H7 (cell line): ENCODE data around the gene COG1. TPM values are rescaled to one million over a fixed set of nuclear protein-coding genes. Genes with fewer than 3 reads are reported as not detected.

ENCODE experiments used
- DNase-seq: peaks from one replicate; pipeline ENCODE4 v3.0.0; 2012
- H3K27me3 ChIP-seq: 2 replicates; pipeline ENCODE4 v1.6.0; 2011; ENCODE audit warnings: mild to moderate bottlenecking, low read length; ENCODE audit not compliant: control insufficient read depth, insufficient read depth
- H3K36me3 ChIP-seq: replicated peaks from 2 replicates; pipeline ENCODE4 v1.5.1; 2011; ENCODE audit warnings: low read length; ENCODE audit not compliant: control insufficient read depth, insufficient read depth
- H3K4me3 ChIP-seq: 2 replicates; pipeline ENCODE4 v1.5.1; 2011; ENCODE audit warnings: low read depth, mild to moderate bottlenecking, control low read depth, low read length, moderate library complexity; ENCODE audit not compliant: insufficient read depth
- total RNA-seq: library from RNA; depleted of rRNA; stranded (reverse); fragments of >200 nt; shearing (Covaris generic); gene quantifications from 2 replicates; pipeline ENCODE4 v1.2.3, GENCODE V29; 2014

Gene COG1
- total RNA-seq, 1 experiment from 2014 or later, result 12.9 TPM

DNA sequence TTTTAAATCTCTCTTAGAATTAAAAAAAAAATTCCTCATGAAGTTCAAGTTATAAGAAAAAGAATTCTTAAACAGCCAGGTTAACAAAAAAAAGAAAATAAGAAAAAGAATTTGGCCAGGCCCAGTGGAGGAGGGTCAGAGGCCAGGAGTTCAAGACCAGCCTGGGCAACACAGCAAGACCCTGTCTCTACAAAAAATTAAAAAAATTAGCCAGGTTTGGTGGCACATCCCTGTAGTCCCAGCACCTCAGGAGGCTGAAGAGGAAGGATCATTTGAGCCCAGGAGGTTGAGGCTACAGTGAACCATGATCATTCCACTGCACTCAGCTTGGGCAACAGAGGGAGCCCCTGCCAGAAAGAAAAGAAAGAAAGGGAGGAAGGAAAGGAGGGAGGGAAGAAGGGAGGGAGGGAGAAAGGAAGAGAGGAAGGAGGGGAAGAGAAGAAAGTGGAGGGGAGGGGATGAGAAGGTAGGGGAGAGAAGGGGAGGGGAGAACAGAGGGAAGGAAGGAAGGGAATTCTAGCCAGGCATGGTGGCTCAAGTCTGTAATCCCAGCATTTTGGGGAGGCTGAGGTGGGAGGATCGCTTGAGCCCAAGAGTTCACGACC is 30.9 kb downstream of the COG1 start:
- no peak overlapping the region for H3K4me3 ChIP-seq
- H3K27me3 ChIP-seq, result no peaks in the 10 kb centered on the region
- H3K36me3 ChIP-seq, result no peaks in the 10 kb centered on the region
- no peak for DNase-seq

DNA sequence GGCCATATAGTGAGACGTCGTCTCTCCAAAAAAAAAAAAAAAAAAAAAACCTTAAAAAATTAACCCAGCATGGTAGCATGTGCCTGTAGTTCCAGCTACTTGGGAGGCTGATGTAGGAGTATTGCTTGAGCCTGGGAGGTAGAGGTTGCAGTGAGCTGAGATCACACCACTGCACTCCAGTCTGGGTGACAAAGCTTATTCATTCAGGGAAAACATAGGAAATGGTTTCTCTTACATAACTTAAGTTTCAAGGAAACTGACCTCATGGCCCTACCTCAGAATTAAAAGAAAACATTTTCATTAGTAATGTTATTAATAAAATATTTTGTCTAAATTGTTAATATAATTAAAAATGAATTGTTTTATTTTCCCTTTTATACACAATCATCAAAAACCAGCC is 31.4 kb downstream of the COG1 start:
- Histone ChIP-seq H3K4me3 (no peak overlapping the region), H3K27me3 (no peaks in the 10 kb centered on the region), H3K36me3 (no peaks in the 10 kb centered on the region)
- no peak for DNase-seq

DNA sequence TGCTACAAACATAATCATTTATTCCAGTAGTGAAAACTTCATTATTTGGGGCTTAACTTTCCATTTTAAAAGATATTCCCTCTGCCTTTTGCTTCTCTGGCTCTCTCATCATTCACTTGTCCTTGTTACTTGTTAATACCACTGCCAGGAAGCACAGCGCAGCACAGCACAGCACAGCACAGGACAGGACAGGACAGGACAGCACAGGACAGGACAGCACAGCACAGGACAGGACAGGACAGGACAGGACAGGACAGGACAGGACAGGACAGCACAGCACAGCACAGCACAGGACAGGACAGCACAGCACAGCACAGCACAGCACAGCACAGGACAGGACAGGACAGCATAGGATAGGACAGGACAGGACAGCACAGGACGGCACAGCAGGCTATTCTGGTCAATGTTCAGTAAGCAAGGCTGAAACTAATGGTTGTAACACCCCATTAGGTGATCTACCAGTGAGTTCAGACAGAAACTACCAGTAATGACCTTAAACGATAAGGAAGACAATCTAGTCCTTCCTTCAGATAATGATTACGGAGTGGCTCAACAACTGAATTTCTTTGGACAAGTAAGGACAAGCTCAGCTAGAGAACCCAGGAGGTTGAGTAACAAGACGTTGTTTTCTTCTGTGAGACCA is 31.9 kb downstream of the COG1 start:
- DNase-seq, result no peak
- Histone ChIP-seq H3K27me3 (no peaks in the 10 kb centered on the region), H3K36me3 (no peaks in the 10 kb centered on the region), H3K4me3 (no peak overlapping the region)

DNA sequence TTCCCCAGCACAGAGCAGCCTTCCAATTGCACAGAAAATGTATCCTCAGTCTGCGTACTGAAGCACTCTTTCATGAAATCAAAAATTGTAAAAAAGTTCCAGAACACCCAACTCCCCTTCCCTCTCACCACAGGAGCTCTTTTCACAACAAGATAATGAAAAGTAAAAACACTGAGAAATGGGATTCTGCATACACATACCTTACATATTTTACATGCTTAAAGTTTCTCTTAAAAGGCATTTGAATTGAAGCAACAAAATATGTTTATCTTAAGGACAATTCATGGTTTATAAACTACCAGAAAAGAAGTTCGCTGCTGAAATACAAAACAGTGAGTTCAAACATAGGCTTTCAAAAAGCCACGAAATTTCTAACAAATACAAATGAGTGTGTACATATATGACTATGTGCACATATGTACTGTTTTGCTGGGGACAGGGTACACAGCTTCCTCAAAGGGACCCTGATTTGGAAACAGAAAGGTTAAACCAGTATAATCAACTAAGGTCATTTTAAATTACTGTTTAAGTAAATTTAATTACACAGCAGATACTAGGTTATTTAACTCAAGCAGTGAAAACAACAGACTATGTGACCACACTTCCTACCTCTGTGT is 33.8 kb downstream of the COG1 start:
- H3K27me3 ChIP-seq, result no peaks in the 10 kb centered on the region
- H3K36me3 ChIP-seq, result no peaks in the 10 kb centered on the region
- H3K4me3 ChIP-seq, result no peak overlapping the region
- DNase-seq, result no peak

DNA sequence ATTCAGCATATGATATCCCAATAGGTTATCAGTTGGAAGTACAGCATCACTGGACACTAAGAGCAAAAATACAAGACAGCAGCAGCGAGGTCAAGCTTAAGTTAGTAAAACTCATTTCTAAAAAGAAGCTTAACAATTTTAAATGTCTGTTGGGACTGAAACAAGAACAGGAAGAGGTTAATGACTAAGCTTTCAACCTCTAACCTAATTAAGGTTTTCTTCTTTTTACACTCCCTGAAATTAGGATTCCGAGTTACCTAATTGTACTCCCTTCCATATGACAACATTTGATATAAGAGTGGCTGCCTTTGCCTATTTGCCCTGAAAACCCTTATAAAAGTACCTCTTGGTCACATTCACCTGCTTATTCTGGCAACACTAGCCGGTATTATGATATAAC is 34.5 kb downstream of the COG1 start:
- no peak for DNase-seq
- no peaks in the 10 kb centered on the region for H3K27me3 ChIP-seq
- H3K4me3 ChIP-seq, result no peak overlapping the region
- H3K36me3 ChIP-seq, result no peaks in the 10 kb centered on the region

DNA sequence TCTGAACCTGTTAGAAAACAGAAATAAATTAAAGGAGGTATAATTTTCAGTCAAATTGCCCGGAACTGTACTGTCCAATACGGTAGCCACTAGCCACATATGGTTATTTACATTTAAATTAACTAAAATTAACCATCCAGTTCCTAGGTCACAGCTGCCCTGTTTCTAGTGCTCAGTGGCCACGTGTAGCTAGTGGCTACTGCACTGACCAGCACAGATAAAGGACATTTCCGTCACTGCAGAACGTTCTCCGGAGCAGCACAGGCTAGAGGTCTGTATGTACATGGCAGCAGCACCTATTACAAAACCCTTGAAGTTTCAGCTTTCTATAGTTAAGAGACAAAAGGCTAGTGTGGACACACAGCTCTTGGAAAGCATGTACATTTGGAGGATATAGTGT is 35.1 kb downstream of the COG1 start:
- no peak for DNase-seq
- no peak overlapping the region for H3K4me3 ChIP-seq
- H3K36me3 ChIP-seq, result no peaks in the 10 kb centered on the region
- no peaks in the 10 kb centered on the region for H3K27me3 ChIP-seq

DNA sequence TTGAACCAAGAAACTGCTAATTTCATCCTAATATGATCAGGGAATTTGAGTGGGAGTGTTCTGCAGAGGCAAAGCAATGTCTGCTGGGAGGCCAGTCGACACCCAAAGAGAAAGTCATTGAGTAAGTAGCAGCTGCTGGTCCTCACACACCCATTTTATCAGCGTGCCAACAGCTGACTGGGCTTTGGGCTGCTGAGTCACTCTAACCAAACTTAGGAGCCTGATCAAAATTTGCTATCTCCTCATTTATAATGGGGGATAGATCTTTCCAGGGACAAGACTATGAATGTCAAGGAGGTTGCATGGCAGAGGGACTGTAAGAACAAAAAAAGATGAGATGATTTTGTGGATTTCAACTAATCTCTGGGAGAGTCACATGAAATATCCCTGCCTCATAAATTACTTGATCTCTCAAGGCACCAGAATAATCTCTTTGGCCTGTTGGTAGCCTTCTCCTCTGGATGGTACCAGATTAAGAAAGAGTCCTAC is 35.9 kb downstream of the COG1 start:
- Histone ChIP-seq H3K4me3 (no peak overlapping the region), H3K27me3 (no peaks in the 10 kb centered on the region), H3K36me3 (no peaks in the 10 kb centered on the region)
- peak; percentile 44 for DNase-seq

DNA sequence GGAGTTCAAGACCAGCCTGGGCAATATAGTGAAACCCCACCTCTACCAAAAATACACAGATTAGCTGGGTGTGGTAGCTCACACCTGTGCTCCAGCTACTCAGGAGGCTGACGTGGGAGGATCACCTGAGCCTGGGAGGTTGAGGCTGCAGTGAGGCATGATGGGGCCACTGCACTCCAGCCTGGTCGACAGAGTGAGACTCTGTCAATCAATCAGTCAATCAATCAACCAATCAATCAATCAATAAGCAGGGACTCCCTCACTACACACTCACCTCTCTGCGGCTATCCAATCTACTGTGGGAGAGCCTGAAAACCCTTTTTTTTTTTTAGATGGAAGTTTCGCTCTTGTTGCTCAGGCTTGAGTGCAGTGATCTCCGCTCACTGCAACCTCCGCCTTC is 37.2 kb downstream of the COG1 start:
- no peak for DNase-seq
- no peak overlapping the region for H3K4me3 ChIP-seq

DNA sequence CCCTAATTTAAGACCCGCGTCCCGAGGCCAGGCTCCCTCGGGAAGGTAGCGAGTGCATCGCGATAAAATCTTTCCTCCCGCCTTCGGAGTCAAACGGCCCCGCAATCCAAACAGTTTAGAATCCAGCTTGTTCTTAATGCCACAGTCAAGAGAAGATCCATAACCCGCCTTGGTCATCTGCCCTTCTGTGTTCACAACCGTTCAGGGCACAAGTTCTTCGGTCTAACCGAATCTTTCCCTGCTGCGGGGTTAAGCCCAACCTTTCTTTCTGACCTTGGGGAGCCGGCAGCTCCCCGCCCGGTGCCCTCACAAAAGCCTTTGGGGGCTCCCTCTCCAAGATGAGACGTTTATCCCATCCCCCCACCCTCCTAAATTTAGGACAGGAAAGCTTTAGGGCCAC is 38.5 kb downstream of the COG1 start:
- H3K4me3 ChIP-seq, result peak overlapping the region; percentile 91
- DNase-seq, result peak; percentile 50
- H3K36me3 ChIP-seq, result peaks cover 2% of the 10 kb centered on the region
- no peaks in the 10 kb centered on the region for H3K27me3 ChIP-seq

More for the DNA sequence above, 37.2 kb downstream of the COG1 start:
- no peaks in the 10 kb centered on the region for H3K27me3 ChIP-seq
- H3K36me3 ChIP-seq, result no peaks in the 10 kb centered on the region

DNA sequence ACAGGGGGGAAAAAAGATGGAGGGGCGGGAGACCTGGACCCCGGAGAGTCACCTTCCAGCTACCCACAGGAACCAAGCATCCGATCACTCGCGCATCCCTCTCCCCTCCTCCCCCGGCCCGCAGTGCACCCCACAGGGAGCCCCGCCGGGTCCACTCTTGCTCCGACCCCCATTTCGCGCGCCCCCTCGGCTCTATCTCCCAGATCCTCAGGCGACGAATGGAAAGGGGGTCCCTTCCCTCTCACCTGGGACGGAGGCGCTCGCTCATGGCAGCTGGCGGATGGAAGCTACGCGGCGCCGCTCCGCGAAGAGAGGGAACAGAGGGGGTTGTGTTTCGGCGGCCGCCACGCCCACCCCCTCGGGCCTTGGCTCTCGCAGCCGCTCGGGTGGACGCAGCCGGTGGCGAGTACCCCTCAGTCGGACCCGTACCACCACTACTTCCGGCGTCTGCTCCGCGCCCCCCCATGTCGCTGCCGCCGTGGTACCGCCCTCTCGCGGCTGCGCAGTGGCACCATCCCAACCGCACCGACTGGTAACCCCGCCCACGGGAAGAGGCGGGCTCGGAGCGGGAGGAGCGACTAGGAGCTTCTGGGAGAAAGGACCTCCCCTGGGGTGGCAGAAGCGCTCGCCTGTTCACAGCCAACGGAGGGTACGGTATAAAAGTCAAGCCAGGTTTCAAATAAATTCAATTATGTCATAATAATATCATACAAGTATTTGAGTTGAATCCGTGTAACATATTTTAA is 39.2 kb downstream of the COG1 start:
- DNase-seq, result peak; percentile 98
- Histone ChIP-seq H3K36me3 (peaks cover 6% of the 10 kb centered on the region), H3K27me3 (no peaks in the 10 kb centered on the region), H3K4me3 (peak overlapping the region; percentile 91)

DNA sequence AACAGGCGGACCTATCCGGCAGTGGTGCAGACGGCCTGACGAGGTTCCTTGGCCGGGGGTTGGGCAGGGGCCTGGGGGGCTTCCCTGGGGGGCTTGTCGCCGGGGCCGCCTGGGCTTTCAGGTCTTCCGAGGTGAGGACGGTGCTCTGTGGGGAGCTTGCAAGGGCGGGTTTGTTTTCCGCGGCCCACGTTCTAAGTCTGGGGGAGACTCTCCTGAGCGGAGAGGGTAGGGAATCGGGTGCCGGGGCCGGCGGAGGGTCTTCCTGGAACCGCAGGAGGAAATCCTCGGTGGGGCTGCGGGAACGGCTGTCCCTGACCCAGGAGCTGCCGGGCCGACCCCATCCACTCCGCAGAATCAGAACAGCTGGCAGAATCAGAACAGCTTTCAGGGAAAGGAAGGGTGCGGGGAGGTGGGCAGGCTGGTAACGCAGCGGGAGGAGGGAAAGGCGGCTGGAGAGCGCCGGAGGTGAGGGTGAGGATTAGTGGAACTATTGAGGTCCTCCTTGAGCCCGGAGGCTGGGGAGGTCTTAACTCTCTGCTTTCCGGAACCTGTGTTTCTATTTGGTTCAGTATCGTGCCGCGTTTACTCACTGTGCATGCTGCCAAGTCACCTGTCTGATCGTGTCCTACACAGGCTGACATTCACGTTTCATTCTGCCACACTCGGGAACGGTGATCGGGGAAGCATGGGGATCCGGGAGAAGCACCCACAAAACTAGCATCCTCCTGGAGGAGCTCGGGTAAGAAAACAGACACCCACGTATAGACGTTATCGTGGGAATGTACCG is 39.9 kb downstream of the COG1 start:
- Histone ChIP-seq H3K36me3 (peaks cover 6% of the 10 kb centered on the region), H3K27me3 (no peaks in the 10 kb centered on the region), H3K4me3 (peak overlapping the region; percentile 91)
- peak; percentile 87 for DNase-seq

DNA sequence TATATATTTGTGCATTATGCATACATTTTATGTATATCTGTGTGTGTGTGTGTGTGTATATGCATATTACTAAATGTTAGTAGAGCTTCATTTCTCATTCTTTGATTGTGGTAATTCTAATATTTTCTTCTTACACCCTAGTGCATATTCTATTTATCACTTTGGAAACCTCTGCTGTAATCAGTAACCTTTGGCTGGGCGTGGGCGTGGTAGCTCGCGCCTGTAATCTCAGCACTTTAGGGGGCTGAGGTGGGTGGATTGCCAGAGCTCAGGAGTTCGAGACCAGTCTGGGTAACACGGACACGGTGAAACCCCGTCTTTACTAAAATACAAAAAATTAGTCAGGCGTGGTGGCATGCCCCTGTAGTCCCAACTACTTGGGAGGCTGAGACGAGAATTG is 41.9 kb downstream of the COG1 start:
- Histone ChIP-seq H3K4me3 (no peak overlapping the region), H3K27me3 (no peaks in the 10 kb centered on the region), H3K36me3 (peaks cover 6% of the 10 kb centered on the region)
- DNase-seq, result no peak

DNA sequence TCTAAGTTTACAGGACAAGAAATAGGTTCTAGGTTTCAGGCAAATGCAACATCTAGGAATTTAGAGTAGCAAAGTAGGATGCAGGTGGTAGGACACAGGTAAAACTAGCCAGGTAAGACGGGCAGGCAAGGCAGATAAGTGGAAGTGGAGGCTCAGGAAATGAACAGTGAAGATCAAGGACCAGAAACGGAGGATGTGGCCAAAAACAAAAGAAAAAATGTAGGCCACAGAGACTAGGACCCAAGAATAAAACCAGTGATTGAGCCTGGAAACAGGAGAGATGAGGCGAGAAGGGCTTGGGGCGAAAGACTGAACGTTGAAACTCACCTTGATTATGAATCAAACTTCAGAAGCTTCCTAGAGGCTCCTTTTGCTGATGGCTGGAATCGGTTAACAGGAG is 44.9 kb downstream of the COG1 start:
- Histone ChIP-seq H3K4me3 (no peak overlapping the region), H3K27me3 (no peaks in the 10 kb centered on the region), H3K36me3 (peaks cover 9% of the 10 kb centered on the region)
- no peak for DNase-seq

DNA sequence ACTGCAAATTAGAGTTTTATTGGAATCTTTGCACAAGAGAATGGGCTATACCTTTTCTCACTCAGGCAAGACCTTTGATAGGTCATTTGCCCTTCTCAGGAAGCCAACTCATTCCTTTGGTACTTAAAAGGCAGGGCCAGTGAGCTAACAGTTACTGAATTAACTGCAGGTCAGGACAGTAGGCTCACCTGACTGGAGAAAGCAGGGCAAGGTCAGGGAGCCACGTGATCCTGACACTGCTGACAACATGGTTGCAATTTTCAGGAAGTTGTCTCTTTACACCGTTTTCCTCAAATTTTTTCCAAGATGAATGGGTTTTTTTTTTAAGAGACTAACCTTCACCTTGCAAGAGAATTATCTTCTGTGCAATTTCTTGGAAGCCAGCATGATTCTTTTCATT is 47.7 kb downstream of the COG1 start:
- H3K27me3 ChIP-seq, result no peaks in the 10 kb centered on the region
- peaks cover 9% of the 10 kb centered on the region for H3K36me3 ChIP-seq
- DNase-seq, result no peak
- no peak overlapping the region for H3K4me3 ChIP-seq
